GM12878 (cell line): Measurements from ENCODE around the gene ZBTB16. TPM values are rescaled to one million over a fixed set of nuclear protein-coding genes. Genes with fewer than 3 reads are reported as not detected.

Experiments used
- ATAC-seq: fragments of 200-7000 bp; cut with Tn5 transposase; 3 replicates; pipeline ENCODE4 v1.9.1; 2020; ENCODE audit warnings: mild to moderate bottlenecking, moderate library complexity
- BruUV-seq: library from RNA; stranded (reverse); fragments of 400-500 nt; replicated peaks from 2 replicates; lab custom pipeline; 2021; lab: Mats Ljungman, UMichigan
- CTCF ChIA-PET: fragments of 300-600 bp; sonication (Branson Sonifier 250); formaldehyde crosslinking; extraction: SDS; loops from one replicate; lab custom pipeline; 2021; ENCODE audit warnings: inconsistent platforms; lab: Yijun Ruan, JAX
- POLR2A ChIA-PET: fragments of 350-600 bp; formaldehyde crosslinking; extraction: SDS; loops from one replicate; lab custom pipeline; 2021; ENCODE audit warnings: inconsistent platforms; lab: Charles Lee
- RAD21 ChIA-PET: fragments of 300-600 bp; sonication (Branson Sonifier 250); formaldehyde crosslinking; loops from one replicate; lab custom pipeline; 2023; ENCODE audit warnings: antibody characterized with exemption; ENCODE audit not compliant: unreplicated experiment; lab: Charles Lee
- SMC1A ChIA-PET: fragments of 300-600 bp; sonication (Branson Sonifier 250); formaldehyde crosslinking; loops from one replicate; lab custom pipeline; 2023; ENCODE audit not compliant: unreplicated experiment, uncharacterized antibody; lab: Charles Lee
- DNase-seq: peaks from one replicate; pipeline ENCODE4 v3.0.0-alpha.2; 2011; ENCODE audit warnings: low read depth, low spot score
- FAIRE-seq: peaks from 3 replicates; lab custom pipeline; 2011; peaks lifted over from hg19 to GRCh38; lab: Jason Lieb, UNC
- H2AFZ ChIP-seq: 2 replicates; pipeline ENCODE4 v1.6.0; 2011; ENCODE audit warnings: low read depth, low read length, control low read depth; ENCODE audit not compliant: control insufficient read depth
- H3K27ac ChIP-seq: 2 replicates; pipeline ENCODE4 v1.5.1; 2011; ENCODE audit warnings: control low read depth; ENCODE audit not compliant: control insufficient read depth, insufficient read depth
- H3K27me3 ChIP-seq, 2 experiments: replicated peaks in 1 of 2; 2 replicates each; pipeline versions ENCODE4 v1.6.0 to v1.6.1; 2011; ENCODE audit warnings: low read length in 1 of 2; ENCODE audit not compliant: control insufficient read depth in 2 of 2, insufficient read depth in 2 of 2
- H3K36me3 ChIP-seq, 2 experiments: 2 replicates each; pipeline ENCODE4 v1.5.1; 2011; ENCODE audit warnings: low read length in 1 of 2; ENCODE audit not compliant: control insufficient read depth in 2 of 2, insufficient read depth in 2 of 2
- H3K4me1 ChIP-seq: 2 replicates; pipeline ENCODE4 v1.6.1; 2011; ENCODE audit warnings: mild to moderate bottlenecking, low read length, moderate library complexity, mixed read lengths; ENCODE audit not compliant: control insufficient read depth, insufficient read depth
- H3K4me2 ChIP-seq: 2 replicates; pipeline ENCODE4 v1.6.0; 2011; ENCODE audit warnings: control low read depth; ENCODE audit not compliant: control insufficient read depth, insufficient read depth
- H3K4me3 ChIP-seq: fragments of 200-600 bp; sonication (generic); 2 replicates; pipeline ENCODE4 v1.5.1; 2016
- H3K79me2 ChIP-seq: 2 replicates; pipeline ENCODE4 v1.6.0; 2011; ENCODE audit warnings: low read length; ENCODE audit not compliant: control insufficient read depth, insufficient read depth
- H3K9ac ChIP-seq: 2 replicates; pipeline ENCODE4 v1.8.0; 2011; ENCODE audit warnings: low read length, control low read depth, mixed read lengths; ENCODE audit not compliant: control insufficient read depth, insufficient read depth
- H3K9me3 ChIP-seq: replicated peaks from 3 replicates; pipeline ENCODE4 v1.5.1; 2011; ENCODE audit warnings: mild to moderate bottlenecking, low read length; ENCODE audit not compliant: control insufficient read depth, insufficient read depth
- H4K20me1 ChIP-seq: 2 replicates; pipeline ENCODE4 v1.6.0; 2011; ENCODE audit not compliant: control insufficient read depth, insufficient read depth
- BRCA1 ChIP-seq: IDR thresholded peaks from 2 replicates; pipeline ENCODE4 v1.6.1; 2011; ENCODE audit warnings: low read depth, low read length, improper control_type of control experiment
- CEBPB ChIP-seq, 2 experiments: fragments of 150-350 bp in 1 of 2; IDR thresholded peaks; 2 replicates each; pipeline ENCODE4 v1.6.1; 2012 to 2014; ENCODE audit warnings: low read depth in 2 of 2, low read length in 2 of 2, borderline replicate concordance in 1 of 2, inconsistent platforms in 1 of 2
- HDAC2 ChIP-seq: fragments of 200-600 bp; sonication (generic); IDR thresholded peaks from 2 replicates; pipeline ENCODE4 v1.6.1; 2017
- IKZF2 ChIP-seq, 2 experiments: fragments of 450-650 bp; IDR thresholded peaks; 2 replicates each; pipeline ENCODE4 v1.6.1; 2017; ENCODE audit warnings: mild to moderate bottlenecking in 2 of 2, moderate library complexity in 2 of 2
- MTA2 ChIP-seq: fragments of 450-650 bp; IDR thresholded peaks from 2 replicates; pipeline ENCODE4 v1.6.1; 2016; ENCODE audit warnings: low read depth, mild to moderate bottlenecking, moderate library complexity
- POLR2AphosphoS5 ChIP-seq: IDR thresholded peaks from 2 replicates; pipeline ENCODE4 v1.6.1; 2011; ENCODE audit warnings: mild to moderate bottlenecking, low read length, inconsistent platforms
- RAD21 ChIP-seq: IDR thresholded peaks from 2 replicates; pipeline ENCODE4 v1.6.1; 2011; ENCODE audit warnings: mild to moderate bottlenecking, low read depth, low read length, moderate library complexity; ENCODE audit not compliant: insufficient read depth
- TCF3 ChIP-seq: IDR thresholded peaks from 2 replicates; pipeline ENCODE4 v1.6.1; 2012; ENCODE audit warnings: low read depth, mild to moderate bottlenecking, low read length, borderline replicate concordance; ENCODE audit not compliant: insufficient read depth
- ZBED1 ChIP-seq: IDR thresholded peaks from 2 replicates; pipeline ENCODE4 v1.6.1; 2016; ENCODE audit warnings: borderline replicate concordance
- ZNF592 ChIP-seq: fragments of 450-650 bp; IDR thresholded peaks from 2 replicates; pipeline ENCODE4 v1.6.1; 2017; ENCODE audit warnings: mild to moderate bottlenecking, moderate library complexity
- WGBS: methylation state at CpG from one replicate; pipeline ENCODE4 v1.1.6; 2016; ENCODE audit warnings: low lambda C conversion rate; ENCODE audit not compliant: insufficient replicate concordance, insufficient coverage; ENCODE audit errors: missing lambda C conversion rate; 5-methylcytosine and 5-hydroxymethylcytosine counted together
- in situ Hi-C: fragments of 300-500 bp; cut with MboI; formaldehyde crosslinking; loops from 9 replicates; pipeline ENCODE4 v1.14.3; 2018; ENCODE audit warnings: mixed read lengths
- intact Hi-C: fragments of 100-400 bp; cut with micrococcal nuclease; formaldehyde crosslinking; loops from one replicate; pipeline ENCODE4 v1.14.2; 2022; ENCODE audit not compliant: unreplicated experiment
- polyA plus RNA-seq, 11 experiments: library from polyadenylated mRNA; depleted of rRNA in 4 of 11; unstranded in 6 of 11; stranded (reverse) in 5 of 11; fragments of >200 nt; fragmentation: Nextera tagmentation in 4 of 11; fragmentation: Illumina TruSeq in 1 of 11; extraction: Ambion mirVana in 4 of 11; extraction: Trizol in 1 of 11; gene quantifications; 1 replicate in 1 of 11; 2 replicates in 10 of 11; pipeline versions ENCODE4 v1.2.1 to v1.2.3, GENCODE V29; 2011 to 2016; ENCODE audit warnings: inconsistent platforms in 2 of 11, missing spikeins in 2 of 11, low read depth in 1 of 11
- total RNA-seq, 4 experiments: library from RNA; depleted of rRNA in 3 of 4; stranded (reverse); fragments of >200 nt in 3 of 4; fragmentation: Illumina TruSeq in 1 of 4; extraction: Trizol in 1 of 4; gene quantifications; 2 replicates each; pipeline versions ENCODE4 v1.2.1 to v1.2.3, GENCODE V29; 2013 to 2021

ZBTB16 gene
- total and polyA plus RNA-seq, 10 of the 15 experiments (the other 5 are each of a cell fraction or from before 2014, with no cell fraction given) = 0.38 TPM; not detected in 9

- H3K27ac ChIP-seq = no peak overlapping the region
- H3K36me3 ChIP-seq = no peaks in the 10 kb centered on the region
- in situ Hi-C loops (no loop called here), intact Hi-C loops (no loop called here)
- ChIA-PET CTCF (interaction anchor here (1.1 kb wide), 1 partner anchor 37 kb away, joined by 3 read pairs; no protein-coding TSS in a partner anchor), RAD21 (interaction anchor here (0.6 kb wide), 1 partner anchor 898 kb away, joined by 3 read pairs; no protein-coding TSS in a partner anchor)
- FAIRE-seq (no peak), ATAC-seq (no peak)
- no peak overlapping the region for H3K4me2 ChIP-seq
- no peaks in the 10 kb centered on the region for H3K27me3 ChIP-seq
- TF ChIP-seq HDAC2 (no peak), BRCA1 (no peak), ZNF592 (no peak), ZBED1 (no peak), POLR2AphosphoS5 (no peak), CEBPB (IDR thresholded peaks at IDR 0.05; ENCODE audit: borderline replicate concordance in 1 of 2, low read depth in 2 of 2, low read length in 2 of 2) (no peak), MTA2 (no peak), IKZF2 (IDR thresholded peaks at IDR 0.05) (no peak), TCF3 (no peak), RAD21 (no peak)
- TF ChIP-seq, all 136 proteins: peak for 0
- Histone ChIP-seq H3K9me3 (no peaks in the 10 kb centered on the region), H3K4me3 (no peak overlapping the region), H3K4me1 (no peaks in the 10 kb centered on the region), H3K9ac (no peak overlapping the region), H2AFZ (no peak overlapping the region), H4K20me1 (no peaks in the 10 kb centered on the region), H3K79me2 (no peaks in the 10 kb centered on the region)
- no TSS peak for BruUV-seq
- 0% methylated on average over 2 of the region's 2 CpGs for WGBS
- ChIA-PET POLR2A (no interaction called here), SMC1A (no interaction called here)
- DNase-seq = no peak
Observed at GRCh38 chr11:114298710-114299109, 239.2 kb downstream of the ZBTB16 start.

Other genes starting within 250 kb of the ZBTB16 start
- 18.5 and 27.3 TPM in 2 replicates for gene USP28, start 184.1 kb upstream of the ZBTB16 start, total RNA-seq (2014; rRNA removed)
- 24.9 and 27.0 TPM in 2 replicates for gene USP28, start 184.1 kb upstream of the ZBTB16 start, total RNA-seq (2014; rRNA removed; fragmentation: Illumina TruSeq; extraction: Trizol)
- gene USP28, start 184.1 kb upstream of the ZBTB16 start, total RNA-seq (2021) = 20.5 and 20.9 TPM in 2 replicates
- 57.2 and 60.4 TPM in 2 replicates for gene USP28, start 184.1 kb upstream of the ZBTB16 start, polyA plus RNA-seq (2011; rRNA removed)
- 36.3 and 40.7 TPM in 2 replicates for gene USP28, start 184.1 kb upstream of the ZBTB16 start, polyA plus RNA-seq (2014; fragmentation: Illumina TruSeq; extraction: Trizol)
- 1 to 10 TPM; 2.8 to 4.0 TPM for gene USP28, start 184.1 kb upstream of the ZBTB16 start, polyA plus RNA-seq (2014; fragmentation: Nextera tagmentation; extraction: Ambion mirVana)
- 22.5 and 22.6 TPM in 2 replicates for gene USP28, start 184.1 kb upstream of the ZBTB16 start, polyA plus RNA-seq (2014; rRNA removed)
- gene USP28, start 184.1 kb upstream of the ZBTB16 start, polyA plus RNA-seq (2016; fragmentation: Nextera tagmentation; extraction: Ambion mirVana) = 10 to 100 TPM; 25.5 to 26.7 TPM
- not detected in 2 replicates for gene HTR3B, start 154.9 kb upstream of the ZBTB16 start, total RNA-seq (2014; rRNA removed)
- not detected in 2 replicates for gene HTR3B, start 154.9 kb upstream of the ZBTB16 start, total RNA-seq (2014; rRNA removed; fragmentation: Illumina TruSeq; extraction: Trizol)
- not detected in 2 replicates for gene HTR3B, start 154.9 kb upstream of the ZBTB16 start, total RNA-seq (2021)
- gene HTR3B, start 154.9 kb upstream of the ZBTB16 start, polyA plus RNA-seq (2011; rRNA removed) = not detected in 2 replicates
- not detected in 2 replicates for gene HTR3B, start 154.9 kb upstream of the ZBTB16 start, polyA plus RNA-seq (2014; fragmentation: Illumina TruSeq; extraction: Trizol)
- not detected for gene HTR3B, start 154.9 kb upstream of the ZBTB16 start, polyA plus RNA-seq (2014; fragmentation: Nextera tagmentation; extraction: Ambion mirVana)
- gene HTR3B, start 154.9 kb upstream of the ZBTB16 start, polyA plus RNA-seq (2014; rRNA removed) = not detected in 2 replicates
- not detected for gene HTR3B, start 154.9 kb upstream of the ZBTB16 start, polyA plus RNA-seq (2016; fragmentation: Nextera tagmentation; extraction: Ambion mirVana)
- gene HTR3A, start 84.6 kb upstream of the ZBTB16 start, total RNA-seq (2014; rRNA removed) = not detected in 2 replicates
- not detected in 2 replicates for gene HTR3A, start 84.6 kb upstream of the ZBTB16 start, total RNA-seq (2014; rRNA removed; fragmentation: Illumina TruSeq; extraction: Trizol)
- gene HTR3A, start 84.6 kb upstream of the ZBTB16 start, total RNA-seq (2021) = not detected in 2 replicates
- not detected in 2 replicates for gene HTR3A, start 84.6 kb upstream of the ZBTB16 start, polyA plus RNA-seq (2011; rRNA removed)
- gene HTR3A, start 84.6 kb upstream of the ZBTB16 start, polyA plus RNA-seq (2014; fragmentation: Illumina TruSeq; extraction: Trizol) = not detected in 2 replicates
- not detected for gene HTR3A, start 84.6 kb upstream of the ZBTB16 start, polyA plus RNA-seq (2014; fragmentation: Nextera tagmentation; extraction: Ambion mirVana)
- gene HTR3A, start 84.6 kb upstream of the ZBTB16 start, polyA plus RNA-seq (2014; rRNA removed) = not detected in 2 replicates
- not detected for gene HTR3A, start 84.6 kb upstream of the ZBTB16 start, polyA plus RNA-seq (2016; fragmentation: Nextera tagmentation; extraction: Ambion mirVana)
- not detected in 2 replicates for gene NNMT, start 236.7 kb downstream of the ZBTB16 start, total RNA-seq (2014; rRNA removed)
- gene NNMT, start 236.7 kb downstream of the ZBTB16 start, total RNA-seq (2014; rRNA removed; fragmentation: Illumina TruSeq; extraction: Trizol) = not detected in 2 replicates
- gene NNMT, start 236.7 kb downstream of the ZBTB16 start, total RNA-seq (2021) = not detected in 2 replicates
- not detected in 2 replicates for gene NNMT, start 236.7 kb downstream of the ZBTB16 start, polyA plus RNA-seq (2011; rRNA removed)
- not detected in 2 replicates for gene NNMT, start 236.7 kb downstream of the ZBTB16 start, polyA plus RNA-seq (2014; fragmentation: Illumina TruSeq; extraction: Trizol)
- not detected for gene NNMT, start 236.7 kb downstream of the ZBTB16 start, polyA plus RNA-seq (2014; fragmentation: Nextera tagmentation; extraction: Ambion mirVana)
- gene NNMT, start 236.7 kb downstream of the ZBTB16 start, polyA plus RNA-seq (2014; rRNA removed) = not detected in 2 replicates
- gene NNMT, start 236.7 kb downstream of the ZBTB16 start, polyA plus RNA-seq (2016; fragmentation: Nextera tagmentation; extraction: Ambion mirVana) = under 1 TPM in 1 of 2 experiments, not detected in 1; 0.46 TPM